T-cell (primary cell): ENCODE measurements around the gene IFNA1. TPM values are rescaled to one million over a fixed set of nuclear protein-coding genes. Genes with fewer than 3 reads are reported as not detected.

ENCODE experiments used
- ATAC-seq, 4 experiments: fragments of 200-7000 bp in 3 of 4; fragments of 150-1000 bp in 1 of 4; cut with Tn5 transposase; replicated peaks in 1 of 4; 1 replicate in 3 of 4; 2 replicates in 1 of 4; pipeline ENCODE4 v1.10.0; 2021; ENCODE audit warnings: moderate library complexity in 3 of 4, mild to moderate bottlenecking in 2 of 4, moderate number of reproducible peaks in 1 of 4
- CTCF ChIA-PET, 2 donors: fragments of 300-600 bp; sonication (Branson Sonifier 250); formaldehyde crosslinking; loops; one replicate each; lab custom pipeline; 2022; ENCODE audit warnings: antibody characterized with exemption in 2 of 2; lab: Charles Lee
- POLR2A ChIA-PET, 2 donors: fragments of 300-600 bp; sonication (Branson Sonifier 250); formaldehyde crosslinking; loops; one replicate each; lab custom pipeline; 2022; ENCODE audit warnings: antibody characterized with exemption in 2 of 2; lab: Charles Lee
- DNase-seq, 35 experiments: peaks; one replicate each; pipeline versions ENCODE4 v3.0.0 to v3.0.0-alpha.2; 2013 to 2023
- H3K27ac ChIP-seq: one replicate; pipeline ENCODE4 v1.5.1; 2013; ENCODE audit warnings: low read length
- H3K27me3 ChIP-seq, 2 experiments: replicated peaks in 1 of 2; 1 replicate in 1 of 2; 2 replicates in 1 of 2; pipeline versions ENCODE4 v1.6.1 to v1.7.0; 2013; ENCODE audit warnings: low read length in 1 of 2, mixed read lengths in 1 of 2; ENCODE audit not compliant: control insufficient read depth in 2 of 2, insufficient read depth in 2 of 2; ENCODE audit errors: extremely low read depth in 1 of 2
- H3K36me3 ChIP-seq, 2 donors: 1 replicate in 1 of 2; 2 replicates in 1 of 2; pipeline versions ENCODE4 v1.6.1 to v1.7.0; 2013; ENCODE audit warnings: low read length in 1 of 2; ENCODE audit not compliant: control insufficient read depth in 2 of 2, insufficient read depth in 1 of 2; ENCODE audit errors: extremely low read depth in 1 of 2
- H3K4me1 ChIP-seq, 2 experiments: 1 replicate in 1 of 2; 2 replicates in 1 of 2; pipeline versions ENCODE4 v1.6.1 to v1.7.0; 2013; ENCODE audit warnings: low read length in 2 of 2, mixed read lengths in 1 of 2; ENCODE audit not compliant: insufficient read depth in 2 of 2, control insufficient read depth in 1 of 2; ENCODE audit errors: extremely low read depth in 1 of 2
- H3K4me3 ChIP-seq, 2 donors: 1 replicate in 1 of 2; 2 replicates in 1 of 2; pipeline versions ENCODE4 v1.5.1 to v1.7.0; 2013; ENCODE audit warnings: mild to moderate bottlenecking in 2 of 2, low read length in 1 of 2, moderate library complexity in 1 of 2; ENCODE audit not compliant: control insufficient read depth in 1 of 2; ENCODE audit errors: extremely low read depth in 1 of 2
- H3K9me3 ChIP-seq: 2 replicates; pipeline ENCODE4 v1.7.0; 2013
- H3K27ac Mint-ChIP-seq, 2 donors: one replicate each; pipeline ENCODE4 v1.8.0; 2020 to 2021; ENCODE audit warnings: mild to moderate bottlenecking in 2 of 2, mixed read lengths in 2 of 2
- H3K27me3 Mint-ChIP-seq, 2 donors: one replicate each; pipeline ENCODE4 v1.8.0; 2021 to 2022; ENCODE audit warnings: mixed read lengths in 2 of 2
- H3K36me3 Mint-ChIP-seq: one replicate; pipeline ENCODE4 v1.8.0; 2021; ENCODE audit warnings: mixed read lengths
- H3K4me1 Mint-ChIP-seq, 3 donors: one replicate each; pipeline ENCODE4 v1.8.0; 2020 to 2022; ENCODE audit warnings: mixed read lengths in 3 of 3, mild to moderate bottlenecking in 1 of 3
- H3K4me3 Mint-ChIP-seq, 3 donors: one replicate each; pipeline ENCODE4 v1.8.0; 2020 to 2022; ENCODE audit warnings: mild to moderate bottlenecking in 3 of 3, mixed read lengths in 3 of 3, moderate library complexity in 3 of 3
- H3K9me3 Mint-ChIP-seq, 3 donors: one replicate each; pipeline ENCODE4 v1.8.0; 2020 to 2022; ENCODE audit warnings: mixed read lengths in 3 of 3
- WGBS: methylation state at CpG from one replicate; pipeline ENCODE4 v1.1.5; 2013; ENCODE audit warnings: missing lambda C conversion rate; ENCODE audit not compliant: insufficient coverage; 5-methylcytosine and 5-hydroxymethylcytosine counted together
- total RNA-seq, 35 experiments: library from RNA in 6 of 35; stranded (reverse) in 6 of 35; fragments of 120-200 nt in 1 of 35; gene quantifications; one replicate each; pipeline versions ENCODE4 v1.2.1 to v1.2.4 and lab custom pipeline; 2013 to 2026

The IFNA1 gene
- total RNA-seq, 5 donors from 2014 or later (not counting 1 experiment from before 2014, with no cell fraction given) = not detected

- ATAC-seq (no peak), DNase-seq (no peak)
- no peak overlapping the region for H3K4me3 ChIP-seq
- H3K27me3 ChIP-seq = peaks cover 0 to 4% of the 10 kb centered on the region in 2 experiments
- no peaks in the 10 kb centered on the region for H3K9me3 Mint-ChIP-seq
- POLR2A ChIA-PET = no interaction called here
- no peak overlapping the region for H3K4me3 Mint-ChIP-seq
- H3K27ac ChIP-seq = no peak overlapping the region
- H3K27ac Mint-ChIP-seq = no peak overlapping the region
- CTCF ChIA-PET = interaction anchor here in 1 of 2 donors (1.3 kb wide), 2 partner anchors 239 to 318 kb away, joined by 3 to 4 read pairs; no protein-coding TSS in a partner anchor
- H3K9me3 ChIP-seq = no peaks in the 10 kb centered on the region
- no peaks in the 10 kb centered on the region for H3K4me1 ChIP-seq
- WGBS = no CpG with 5 or more reads among the region's 5 CpGs
- H3K4me1 Mint-ChIP-seq = peaks cover 0 to 2% (median 0%) of the 10 kb centered on the region in 3 donors
- H3K36me3 Mint-ChIP-seq = no peaks in the 10 kb centered on the region
- no peaks in the 10 kb centered on the region for H3K36me3 ChIP-seq
- peaks cover 6 to 8% of the 10 kb centered on the region in 2 donors for H3K27me3 Mint-ChIP-seq
Measured at GRCh38 chr9:21470126-21470525, 29.9 kb downstream of the IFNA1 start.

DNA sequence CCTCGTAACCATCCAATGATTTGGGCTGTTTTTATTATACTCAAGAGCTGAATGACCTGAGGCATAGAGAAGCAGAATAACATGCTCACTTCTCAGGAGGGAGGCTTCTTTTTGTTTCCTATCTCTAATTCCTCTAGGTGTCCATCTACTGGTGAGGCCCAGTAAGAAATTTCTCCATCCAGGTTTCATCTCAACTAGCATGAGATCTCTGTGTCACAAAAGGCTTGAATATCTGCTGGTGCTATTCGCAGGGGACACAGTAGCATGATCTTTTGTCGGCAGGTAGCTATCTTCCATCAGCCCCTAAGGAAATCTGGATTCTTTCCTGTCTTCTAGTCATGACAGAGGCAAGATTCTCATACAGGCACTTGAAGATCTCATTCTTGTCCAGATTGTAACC lies 33.0 kb downstream of the IFNA1 start:
- POLR2A ChIA-PET = no interaction called here

DNA sequence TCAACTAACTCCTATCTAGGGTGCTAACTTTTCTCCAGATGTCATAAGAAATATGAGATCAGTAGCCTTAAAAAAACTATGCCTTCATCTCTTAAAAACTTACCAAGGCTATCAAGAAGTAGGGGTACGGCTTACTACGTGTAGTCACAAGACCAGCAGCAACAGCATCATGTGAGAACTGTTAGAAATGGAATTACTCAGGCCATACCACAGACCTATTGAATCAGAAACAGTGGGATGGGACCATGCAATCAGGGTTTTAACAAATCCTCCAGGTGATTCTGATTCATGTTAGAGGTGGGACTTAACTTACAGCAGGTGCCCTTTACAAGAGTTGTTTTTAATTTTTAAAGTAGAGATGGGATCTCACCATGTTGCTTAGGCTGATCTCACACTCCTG lies 37.2 kb downstream of the IFNA1 start:
- Mint-ChIP-seq H3K36me3 (no peaks in the 10 kb centered on the region), H3K27ac (no peak overlapping the region), H3K4me3 (no peak overlapping the region), H3K4me1 (peaks cover 0 to 2% (median 0%) of the 10 kb centered on the region in 3 donors), H3K27me3 (peaks cover 6% of the 10 kb centered on the region in 2 donors), H3K9me3 (no peaks in the 10 kb centered on the region)
- Histone ChIP-seq H3K4me3 (no peak overlapping the region), H3K27me3 (no peaks in the 10 kb centered on the region), H3K4me1 (no peaks in the 10 kb centered on the region), H3K36me3 (no peaks in the 10 kb centered on the region), H3K9me3 (no peaks in the 10 kb centered on the region), H3K27ac (no peak overlapping the region)
- ChIA-PET POLR2A (no interaction called here), CTCF (interaction anchor here in 1 of 2 donors (1.2 kb wide), 1 partner anchor 11 kb away, joined by 3 read pairs; no protein-coding TSS in a partner anchor)
- ATAC-seq = no peak
- no CpG with 5 or more reads among the region's 2 CpGs for WGBS
- no peak for DNase-seq

More for the DNA sequence above, 33.0 kb downstream of the IFNA1 start:
- no peaks in the 10 kb centered on the region for H3K9me3 ChIP-seq
- H3K4me1 ChIP-seq = no peaks in the 10 kb centered on the region
- Mint-ChIP-seq H3K27ac (no peak overlapping the region), H3K4me1 (no peaks in the 10 kb centered on the region), H3K4me3 (no peak overlapping the region), H3K27me3 (peaks cover 6 to 8% of the 10 kb centered on the region in 2 donors), H3K36me3 (no peaks in the 10 kb centered on the region), H3K9me3 (no peaks in the 10 kb centered on the region)
- WGBS = 85% methylated on average over 2 of the region's 3 CpGs
- ATAC-seq (no peak), DNase-seq (no peak)
- H3K36me3 ChIP-seq = no peaks in the 10 kb centered on the region
- CTCF ChIA-PET = interaction anchor here in 1 of 2 donors (0.7 to 0.9 kb wide), 4 partner anchors 20 to 598 kb away, joined by 3 read pairs; no protein-coding TSS in a partner anchor
- no peaks in the 10 kb centered on the region for H3K27me3 ChIP-seq
- no peak overlapping the region for H3K4me3 ChIP-seq
- H3K27ac ChIP-seq = no peak overlapping the region

- Mint-ChIP-seq H3K4me3 (no peak overlapping the region), H3K36me3 (no peaks in the 10 kb centered on the region), H3K4me1 (peaks cover 0 to 2% (median 0%) of the 10 kb centered on the region in 3 donors), H3K27me3 (peaks cover 4 to 6% of the 10 kb centered on the region in 2 donors), H3K27ac (no peak overlapping the region), H3K9me3 (no peaks in the 10 kb centered on the region)
- ChIA-PET CTCF (interaction anchor here (0.5 to 0.8 kb wide), 2 partner anchors 8 to 14 kb away, joined by 3 to 5 read pairs; no protein-coding TSS in a partner anchor), POLR2A (interaction anchor here in 1 of 2 donors (0.5 kb wide), 1 partner anchor 604 kb away, joined by 3 read pairs; no protein-coding TSS in a partner anchor)
- no peaks in the 10 kb centered on the region for H3K9me3 ChIP-seq
- H3K27me3 ChIP-seq = no peaks in the 10 kb centered on the region
- no peak overlapping the region for H3K27ac ChIP-seq
- DNase-seq (no peak), ATAC-seq (no peak)
- 75% methylated on average over 6 of the region's 8 CpGs for WGBS
- no peak overlapping the region for H3K4me3 ChIP-seq
- no peaks in the 10 kb centered on the region for H3K36me3 ChIP-seq
- H3K4me1 ChIP-seq = no peaks in the 10 kb centered on the region
Measured at GRCh38 chr9:21479152-21479702, 39.0 kb downstream of the IFNA1 start.

GRCh38 chr9:21481470-21482056 lies 41.3 kb downstream of the IFNA1 start:
- ATAC-seq (no peak), DNase-seq (no peak)
- ChIA-PET CTCF (interaction anchor here in 1 of 2 donors (1.1 kb wide), 1 partner anchor 297 kb away, joined by 3 read pairs; no protein-coding TSS in a partner anchor), POLR2A (no interaction called here)
- Mint-ChIP-seq H3K4me1 (peaks cover 0 to 2% (median 0%) of the 10 kb centered on the region in 3 donors), H3K27me3 (no peaks in the 10 kb centered on the region), H3K27ac (no peak overlapping the region), H3K36me3 (peaks cover 3% of the 10 kb centered on the region), H3K9me3 (peaks cover 6 to 13% (median 7%) of the 10 kb centered on the region in 3 donors), H3K4me3 (no peak overlapping the region)
- Histone ChIP-seq H3K4me3 (no peak overlapping the region), H3K9me3 (no peaks in the 10 kb centered on the region), H3K27ac (no peak overlapping the region), H3K36me3 (no peaks in the 10 kb centered on the region), H3K4me1 (no peaks in the 10 kb centered on the region), H3K27me3 (no peaks in the 10 kb centered on the region)
- WGBS = no CpG with 5 or more reads among the region's 1 CpG

GRCh38 chr9:21482213-21482612 lies 42.0 kb downstream of the IFNA1 start, which contains the start of gene IFNE:
Gene IFNE, minus strand, starts transcription at chr9:21482313. Its CDS starts 619 bp downstream, at chr9:21481694.
- no peaks in the 10 kb centered on the region for H3K36me3 ChIP-seq
- no CpG with 5 or more reads among the region's 2 CpGs for WGBS
- ATAC-seq (no peak), DNase-seq (no peak)
- H3K4me3 ChIP-seq = no peak within 1 kb of the TSS
- ChIA-PET POLR2A (no interaction called here), CTCF (no interaction called here)
- Mint-ChIP-seq H3K27me3 (no peaks in the 10 kb centered on the region), H3K36me3 (peaks cover 3% of the 10 kb centered on the region), H3K4me1 (peaks cover 0 to 2% (median 0%) of the 10 kb centered on the region in 3 donors), H3K9me3 (peaks cover 6 to 13% (median 7%) of the 10 kb centered on the region in 3 donors), H3K4me3 (no peak within 1 kb of the TSS), H3K27ac (no peak within 1 kb of the TSS)
- H3K4me1 ChIP-seq = no peaks in the 10 kb centered on the region
- no peaks in the 10 kb centered on the region for H3K27me3 ChIP-seq
- no peak within 1 kb of the TSS for H3K27ac ChIP-seq
- H3K9me3 ChIP-seq = no peaks in the 10 kb centered on the region
